Tongue (tissue), 3 donors: ENCODE results near the gene ANKRD39. TPM values are rescaled to one million over a fixed set of nuclear protein-coding genes. Genes with fewer than 3 reads are reported as not detected.
"Not testable (repeated sequence)": the region's sequence is repeated elsewhere in the genome, so short reads cannot be mapped to it uniquely, and the experiment has no call there.

Experiments used
- DNase-seq: peaks from one replicate; pipeline ENCODE4 v3.0.0-alpha.2; 2015
- small RNA-seq: library from RNA; depleted of rRNA; stranded (forward); fragments of <200 nt; gene quantifications from one replicate; pipeline ENCODE3, GENCODE V24; 2014; ENCODE audit warnings: low replicate concordance
- total RNA-seq: library from RNA; depleted of rRNA; stranded (reverse); fragments of >200 nt; gene quantifications from one replicate; pipeline ENCODE4 v1.2.3, GENCODE V29; 2014

Gene ANKRD39
- total RNA-seq, 1 donor from 2014 or later, result 12.0 TPM

DNA sequence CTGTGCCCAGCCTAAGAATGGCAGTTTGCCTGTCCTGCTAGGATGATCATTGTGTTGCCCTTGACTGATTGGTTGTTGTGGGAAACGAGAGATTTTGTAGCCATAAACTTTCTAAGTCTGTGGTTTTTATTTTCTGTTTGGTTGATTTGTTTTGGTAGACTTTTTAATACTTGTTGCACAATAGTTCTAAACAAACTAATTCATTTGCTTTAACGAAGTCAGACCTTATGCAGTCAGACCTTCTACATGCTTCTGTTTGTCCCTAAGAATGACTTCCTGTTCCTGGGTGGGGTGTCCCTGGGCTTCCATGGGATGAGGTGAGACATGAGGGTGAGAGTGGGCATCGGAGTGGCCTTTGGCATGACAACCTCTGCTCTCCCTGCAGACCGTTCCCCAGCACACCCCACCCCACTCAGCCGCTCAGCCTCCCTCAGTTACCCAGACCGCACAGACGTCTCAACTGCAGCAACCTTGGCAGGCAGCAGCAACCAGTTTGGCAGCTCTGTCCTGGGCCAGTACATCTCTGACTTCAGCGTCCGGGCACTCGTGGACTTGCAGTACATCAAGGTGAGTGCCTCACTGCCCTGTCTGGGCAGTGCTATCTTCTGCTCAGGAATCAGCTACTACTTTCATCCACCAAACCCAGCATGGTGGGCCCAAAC, 49.5 kb downstream of the ANKRD39 start:
- no peak for DNase-seq

DNA sequence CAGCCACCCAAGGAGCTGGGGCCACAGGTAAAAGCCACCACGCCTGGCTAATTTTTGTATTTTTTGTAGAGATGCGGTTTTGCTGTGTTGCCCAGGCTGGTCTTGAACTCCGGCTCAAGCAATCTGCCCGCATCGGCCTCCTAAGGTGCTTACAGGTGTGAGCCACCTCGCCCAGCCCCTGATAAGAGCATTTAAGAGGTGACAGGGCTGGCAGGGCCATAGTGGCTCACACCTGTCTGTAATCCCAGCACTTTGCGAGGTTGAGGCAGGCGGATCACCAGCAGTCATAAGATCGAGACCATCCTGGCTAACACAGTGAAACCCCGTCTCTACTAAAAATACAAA, 50.7 kb downstream of the ANKRD39 start:
- DNase-seq, result no peak

GRCh38 chr2:96806468-96807126, 51.2 kb downstream of the ANKRD39 start:
- no peak for DNase-seq

DNA sequence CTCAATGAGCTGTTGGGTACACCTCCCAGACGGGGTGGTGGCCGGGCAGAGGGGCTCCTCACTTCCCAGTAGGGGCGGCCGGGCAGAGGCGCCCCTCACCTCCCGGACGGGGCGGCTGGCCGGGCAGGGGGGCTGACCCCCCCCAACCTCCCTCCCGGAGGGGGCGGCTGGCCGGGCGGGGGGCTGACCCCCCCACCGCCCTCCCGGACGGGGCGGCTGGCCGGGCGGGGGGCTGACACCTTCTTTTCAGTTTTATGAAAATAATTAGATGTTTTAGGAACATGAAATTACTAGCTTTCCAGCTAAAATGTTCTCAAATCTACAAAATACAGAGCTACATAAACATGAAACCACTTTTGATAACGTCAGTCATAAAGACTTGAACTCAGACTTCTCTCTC, 51.9 kb downstream of the ANKRD39 start:
- DNase-seq, result not testable (repeated sequence)

DNA sequence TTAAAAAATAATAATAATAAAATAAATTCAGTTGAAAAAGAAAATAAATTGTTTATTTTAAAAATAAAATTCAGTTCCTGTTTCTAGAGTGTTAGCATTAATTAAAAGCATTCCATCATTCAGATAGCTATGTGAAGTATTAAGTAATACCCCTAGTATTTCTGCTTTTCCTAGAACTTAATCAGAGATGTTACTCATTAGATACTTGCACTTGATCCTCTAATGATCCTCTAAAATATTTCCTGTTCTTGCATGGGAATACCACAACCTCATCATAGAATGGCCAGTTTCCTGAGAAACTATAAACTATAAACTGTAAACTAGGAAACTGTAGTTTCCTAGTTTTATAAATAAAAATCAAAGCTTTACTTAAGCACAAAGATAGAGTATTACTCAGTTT, 52.8 kb downstream of the ANKRD39 start:
- no peak for DNase-seq

- no peak for DNase-seq
These were observed 55.1 kb downstream of the ANKRD39 start for GRCh38 chr2:96802721-96803120.

DNA sequence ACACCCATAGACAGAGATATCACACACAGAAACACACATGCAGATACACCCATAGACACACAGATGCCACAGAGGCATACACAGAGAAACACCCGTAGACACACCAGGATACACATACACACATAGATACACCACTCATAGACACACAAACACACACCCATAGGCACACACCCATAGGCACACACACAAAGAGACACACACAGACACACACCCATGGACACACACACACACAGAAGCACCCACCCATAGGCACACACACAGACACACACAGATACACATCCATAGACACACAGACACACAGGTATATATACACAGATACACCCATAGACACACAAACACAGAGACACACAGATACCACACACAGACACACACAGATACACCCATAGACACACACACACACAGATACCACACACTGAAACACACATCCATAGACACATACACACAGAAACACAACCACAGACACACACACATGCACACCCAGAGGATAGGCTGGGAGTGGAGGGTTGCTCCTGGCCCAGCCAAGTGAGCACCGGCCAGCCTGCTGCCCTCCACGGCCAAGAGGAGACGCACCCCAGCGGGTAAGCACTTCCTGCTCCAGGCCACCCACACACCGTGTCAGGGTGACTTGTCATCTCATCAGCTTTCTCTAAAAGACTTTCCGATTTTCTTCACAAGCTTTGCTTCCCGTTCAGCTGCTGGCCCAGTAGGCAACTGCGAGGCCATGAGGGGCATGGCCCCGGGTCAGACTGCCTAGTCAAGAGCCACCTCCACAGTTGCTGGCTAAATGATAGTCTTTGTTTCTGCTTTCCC, 55.8 kb downstream of the ANKRD39 start:
- no peak for DNase-seq

DNA sequence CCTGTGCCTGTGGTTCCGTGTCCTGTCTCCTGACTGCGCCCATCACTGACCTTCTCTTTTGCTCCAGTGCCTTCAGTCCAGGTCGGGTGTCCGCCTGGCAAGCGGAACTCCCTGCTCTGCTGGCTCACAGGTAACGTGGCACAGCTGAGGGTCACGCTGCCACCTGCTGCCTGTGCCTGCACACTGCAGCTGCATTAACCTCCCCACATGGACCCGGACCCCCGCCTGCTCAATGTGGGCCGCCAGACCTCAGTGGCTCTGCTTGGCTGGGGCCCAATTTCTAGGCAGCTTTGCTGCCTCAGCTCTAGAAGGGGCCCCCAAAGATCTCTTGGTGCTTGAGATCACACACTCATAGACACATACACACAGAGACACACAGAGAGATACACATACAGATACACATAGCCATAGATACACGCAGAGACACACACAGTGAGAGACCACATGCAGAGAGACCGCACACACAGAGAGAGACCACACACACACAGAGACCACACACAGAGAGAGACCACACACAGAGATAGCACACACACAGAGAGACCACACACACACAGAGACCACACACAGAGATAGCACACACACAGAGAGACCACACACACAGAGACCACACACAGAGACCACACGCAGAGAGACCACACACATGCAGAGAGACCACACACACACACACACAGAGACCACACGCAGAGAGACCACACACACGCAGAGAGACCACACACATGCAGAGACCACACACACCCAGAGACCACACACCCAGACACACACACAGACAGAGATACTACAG, 56.6 kb downstream of the ANKRD39 start:
- DNase-seq, result peak; percentile 80

DNA sequence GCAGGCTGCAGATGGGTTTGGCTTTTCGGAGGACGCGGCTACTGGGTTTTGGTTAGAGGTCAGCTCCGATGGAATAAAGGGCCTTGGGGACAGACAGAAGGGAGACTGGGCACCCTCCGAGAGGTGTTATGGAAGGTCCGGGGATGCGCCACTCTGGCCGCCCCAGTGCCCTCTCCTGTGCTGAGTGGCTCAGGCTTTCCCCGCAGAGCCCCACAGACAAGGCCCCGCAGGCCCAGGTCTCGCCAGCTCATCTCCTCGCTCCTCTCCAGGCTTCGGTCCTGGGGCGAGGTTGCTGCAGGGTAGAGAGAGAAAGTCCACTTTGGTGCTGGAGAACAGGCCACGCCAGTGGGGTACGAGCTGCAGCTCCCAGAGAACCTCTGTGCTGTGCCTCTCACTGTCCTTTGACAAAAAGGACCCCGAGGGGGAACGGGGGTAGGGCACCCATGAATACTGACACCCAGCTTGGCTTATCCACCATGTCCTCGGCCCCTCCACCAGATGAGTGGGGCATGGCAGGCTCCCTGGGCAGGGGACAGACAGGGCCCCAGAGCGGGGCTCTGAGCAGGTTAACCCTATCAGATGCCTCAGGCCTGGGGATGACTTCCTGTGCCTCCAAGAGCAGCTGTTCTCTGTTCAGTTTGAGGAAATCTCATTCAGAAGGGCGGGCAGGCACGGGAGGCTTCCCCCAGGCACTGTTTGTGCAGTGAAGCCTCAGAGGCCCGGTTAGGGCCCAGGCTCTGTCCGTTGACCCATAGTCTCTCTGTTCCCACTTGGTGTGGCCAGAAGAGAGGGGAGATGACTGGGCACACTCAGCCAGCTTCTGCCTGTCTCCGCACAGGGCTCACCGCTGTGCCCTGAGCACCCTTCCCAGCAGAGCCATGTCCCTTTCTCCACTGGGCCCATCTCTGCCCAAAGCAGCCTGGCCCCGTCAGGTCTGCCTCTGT, 57.5 kb downstream of the ANKRD39 start:
- DNase-seq, result no peak

DNA sequence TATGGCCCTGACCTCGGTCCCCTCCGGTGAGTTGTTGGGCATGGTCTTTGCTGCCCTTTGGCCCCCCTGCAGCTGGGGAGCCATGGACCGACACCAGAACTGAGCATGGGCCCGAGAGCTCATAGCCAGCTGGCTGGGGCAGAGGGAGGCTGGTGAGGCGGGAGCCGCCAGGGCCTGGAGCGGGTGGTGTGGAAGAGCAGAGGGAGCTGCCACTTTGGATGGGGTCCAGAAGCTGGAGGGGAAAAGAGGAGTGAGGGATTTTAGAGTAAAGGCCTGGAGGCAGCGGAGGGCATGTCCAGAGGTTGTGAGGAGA, 58.2 kb downstream of the ANKRD39 start:
- no peak for DNase-seq

DNA sequence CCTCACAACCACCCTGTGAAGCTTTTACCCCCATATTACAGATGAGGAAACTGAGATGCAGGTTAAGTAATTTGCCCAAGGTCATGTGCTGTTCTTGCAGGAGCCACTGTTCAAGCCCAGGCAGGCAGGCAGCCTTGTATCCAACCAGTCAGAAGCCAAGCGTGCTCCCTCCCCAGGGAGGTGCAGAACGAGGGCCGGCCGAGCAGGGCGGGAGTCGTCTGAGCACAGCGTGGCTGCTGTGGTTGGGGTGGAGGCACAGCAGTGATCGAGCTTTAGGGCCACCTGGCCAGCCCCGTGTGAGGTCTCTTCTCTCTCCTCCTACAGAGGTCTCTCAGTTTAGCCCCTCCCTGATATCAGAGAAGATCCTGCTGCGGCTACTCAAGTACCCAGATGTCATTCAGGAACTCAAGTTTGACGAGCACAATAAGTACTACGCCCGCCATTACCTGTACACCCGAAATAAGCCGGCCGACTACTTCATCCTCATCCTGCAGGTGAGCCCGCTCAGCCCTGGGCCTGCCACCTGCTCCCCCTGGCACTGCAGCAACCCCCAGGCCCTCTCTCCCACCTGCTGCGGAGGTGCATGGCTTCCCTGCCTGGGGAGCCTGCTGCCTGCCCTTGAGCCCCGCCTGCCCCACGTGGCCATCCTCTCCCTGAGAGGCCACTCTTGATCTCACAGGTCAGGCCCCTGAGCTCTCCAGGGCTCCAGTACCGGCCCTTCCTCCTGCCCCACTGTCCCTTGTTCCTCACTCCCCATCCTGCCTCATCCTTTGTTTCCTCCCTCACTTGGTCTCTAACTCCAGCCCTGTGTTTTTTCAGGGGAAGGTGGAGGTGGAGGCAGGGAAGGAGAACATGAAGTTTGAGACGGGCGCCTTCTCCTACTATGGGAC, 58.8 kb downstream of the ANKRD39 start:
- no peak for DNase-seq

Small RNA genes lying within 50 kb of the gene (small RNA-seq; reads per million reads assigned to genes)
- gene MIR3127, result 0.29 reads per million, percentile 50 among the genes with 10 or more reads in this experiment

Other genes with a start within 250 kb of the ANKRD39 start
- gene KANSL3, start 219.7 kb downstream of the ANKRD39 start, total RNA-seq, result 45.2 TPM
- gene FER1L5, start 215.3 kb downstream of the ANKRD39 start, total RNA-seq, result under 0.01 TPM
- gene LMAN2L, start 118.0 kb downstream of the ANKRD39 start, total RNA-seq, result 41.5 TPM
- 39.2 TPM for gene CNNM4, start 97.1 kb downstream of the ANKRD39 start, total RNA-seq
- gene CNNM3, start 41.7 kb downstream of the ANKRD39 start, total RNA-seq, result 17.1 TPM
- gene ANKRD23, start 14.0 kb downstream of the ANKRD39 start, total RNA-seq, result 96.8 TPM
- 52.2 TPM for gene SEMA4C, start 12.1 kb upstream of the ANKRD39 start, total RNA-seq
- gene FAM178B, start 128.6 kb upstream of the ANKRD39 start, total RNA-seq, result not detected
- 15.9 TPM for gene FAHD2B, start 236.9 kb upstream of the ANKRD39 start, total RNA-seq